ENCODE data around the gene HLA-E. TPM values are rescaled to one million over a fixed set of nuclear protein-coding genes. Genes with fewer than 3 reads are reported as not detected.
"Not testable (repeated sequence)": the region's sequence is repeated elsewhere in the genome, so short reads cannot be mapped to it uniquely, and the experiment has no call there.

The HLA-E gene
- total RNA-seq, 1 donor from 2014 or later, result 89.9 TPM

DNA sequence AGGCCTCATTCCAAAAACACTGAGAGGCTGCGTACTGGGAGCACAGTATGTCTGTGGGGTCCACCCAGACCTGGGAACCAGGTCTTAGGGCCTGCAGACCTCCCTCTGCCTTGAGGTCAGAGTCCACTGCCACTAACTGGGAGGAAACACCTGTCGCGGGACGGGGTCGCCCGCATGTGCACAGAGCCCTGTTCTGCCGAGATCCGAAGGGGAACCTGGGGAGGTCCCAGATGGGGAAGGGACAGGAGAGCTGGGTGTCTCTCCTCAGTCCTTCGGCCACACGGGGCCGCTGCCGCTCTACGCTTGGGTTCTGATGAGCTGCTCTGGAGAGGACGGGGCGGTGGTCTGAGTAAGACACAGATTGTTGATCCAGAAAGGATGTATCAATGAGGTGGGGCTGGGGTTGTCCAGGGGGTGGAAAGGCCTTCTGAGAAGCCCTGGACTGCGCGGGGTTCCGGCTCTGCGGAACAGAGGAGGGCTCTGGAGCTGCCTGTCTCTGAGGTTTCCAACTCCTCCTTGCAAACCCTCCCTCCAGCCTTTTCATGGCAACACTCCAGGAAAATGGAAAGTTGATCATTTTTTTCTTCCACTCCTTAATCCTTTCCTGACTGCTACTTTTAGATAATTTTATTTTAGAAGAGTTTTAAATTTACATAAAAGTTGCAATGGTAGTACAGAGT is 7.2 kb upstream of the HLA-E start:
- not testable (repeated sequence) for H3K27ac Mint-ChIP-seq (ENCODE audit: unreplicated experiment); H3K4me1 Mint-ChIP-seq (ENCODE audit: low read depth); H3K9me3 Mint-ChIP-seq (ENCODE audit: low read depth); H3K36me3 Mint-ChIP-seq (ENCODE audit: low read depth); DNase-seq (ENCODE audit: low spot score)
- TF ChIP-seq, protein P1, sequence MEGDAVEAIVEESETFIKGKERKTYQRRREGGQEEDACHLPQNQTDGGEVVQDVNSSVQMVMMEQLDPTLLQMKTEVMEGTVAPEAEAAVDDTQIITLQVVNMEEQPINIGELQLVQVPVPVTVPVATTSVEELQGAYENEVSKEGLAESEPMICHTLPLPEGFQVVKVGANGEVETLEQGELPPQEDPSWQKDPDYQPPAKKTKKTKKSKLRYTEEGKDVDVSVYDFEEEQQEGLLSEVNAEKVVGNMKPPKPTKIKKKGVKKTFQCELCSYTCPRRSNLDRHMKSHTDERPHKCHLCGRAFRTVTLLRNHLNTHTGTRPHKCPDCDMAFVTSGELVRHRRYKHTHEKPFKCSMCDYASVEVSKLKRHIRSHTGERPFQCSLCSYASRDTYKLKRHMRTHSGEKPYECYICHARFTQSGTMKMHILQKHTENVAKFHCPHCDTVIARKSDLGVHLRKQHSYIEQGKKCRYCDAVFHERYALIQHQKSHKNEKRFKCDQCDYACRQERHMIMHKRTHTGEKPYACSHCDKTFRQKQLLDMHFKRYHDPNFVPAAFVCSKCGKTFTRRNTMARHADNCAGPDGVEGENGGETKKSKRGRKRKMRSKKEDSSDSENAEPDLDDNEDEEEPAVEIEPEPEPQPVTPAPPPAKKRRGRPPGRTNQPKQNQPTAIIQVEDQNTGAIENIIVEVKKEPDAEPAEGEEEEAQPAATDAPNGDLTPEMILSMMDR (IDR thresholded peaks at IDR 0.05), result peak; percentile 89
- H3K4me3 Mint-ChIP-seq (ENCODE audit: unreplicated experiment), result peak overlapping the region; percentile 75
- peaks cover 50% of the 10 kb centered on the region for H3K27me3 Mint-ChIP-seq (ENCODE audit: low read depth)

DNA sequence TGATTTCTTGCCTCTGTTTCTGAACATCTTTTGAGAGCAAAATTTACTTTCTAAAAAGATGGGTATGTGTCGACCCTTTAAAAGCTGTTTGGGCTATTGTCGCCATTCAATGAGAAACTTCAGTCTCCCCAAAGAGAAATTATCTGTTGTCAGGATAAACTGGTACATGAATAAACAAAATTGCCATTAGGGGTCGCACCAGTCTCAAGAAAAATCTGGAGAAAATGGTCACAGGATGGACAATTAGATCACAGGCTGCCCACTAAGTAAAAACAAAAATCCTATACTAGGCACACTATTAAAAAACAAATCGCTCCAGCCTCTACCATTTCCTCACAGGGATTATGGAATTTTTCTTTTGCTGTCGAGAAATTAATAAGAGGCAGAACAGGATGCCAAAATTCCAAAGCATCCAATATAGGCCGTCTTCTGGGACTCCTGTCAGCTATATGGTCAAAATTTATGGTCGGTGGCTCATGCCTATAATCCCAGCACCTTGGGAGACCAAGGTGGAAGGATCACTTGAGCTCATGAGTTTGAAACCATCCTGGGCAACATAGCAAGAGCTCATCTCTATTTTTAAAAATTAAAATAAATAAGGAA is 5.5 kb upstream of the HLA-E start:
- H3K4me3 Mint-ChIP-seq (ENCODE audit: unreplicated experiment), result no peak overlapping the region
- no peak overlapping the region for H3K27ac Mint-ChIP-seq (ENCODE audit: unreplicated experiment)
- no peaks in the 10 kb centered on the region for H3K9me3 Mint-ChIP-seq (ENCODE audit: low read depth)
- TF ChIP-seq, protein P1 (IDR thresholded peaks at IDR 0.05), result peak; percentile 85
- no peak for DNase-seq (ENCODE audit: low spot score)
- H3K4me1 Mint-ChIP-seq (ENCODE audit: low read depth), result peaks cover 6% of the 10 kb centered on the region
- H3K27me3 Mint-ChIP-seq (ENCODE audit: low read depth), result peaks cover 34% of the 10 kb centered on the region
- H3K36me3 Mint-ChIP-seq (ENCODE audit: low read depth), result no peaks in the 10 kb centered on the region

DNA sequence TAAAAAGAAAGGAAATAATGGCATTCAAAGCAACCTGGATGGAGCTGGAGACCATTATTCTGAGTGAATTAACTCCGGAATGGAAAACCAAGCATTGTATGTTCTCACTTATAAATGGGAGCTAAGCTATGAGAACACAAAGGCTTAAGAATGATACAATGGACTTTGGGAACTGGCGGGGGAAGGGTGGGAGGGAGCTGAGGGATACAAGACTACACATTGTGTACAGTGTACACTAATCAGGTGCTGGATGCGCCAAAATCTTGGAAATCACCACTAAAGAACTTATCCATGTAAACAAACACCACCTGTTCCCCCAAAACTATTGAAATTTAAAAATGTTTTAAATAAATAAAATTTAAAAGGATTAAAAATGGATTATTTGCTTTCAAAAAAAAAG is 4.1 kb upstream of the HLA-E start:
- TF ChIP-seq, protein P1 (IDR thresholded peaks at IDR 0.05), result no peak
- peaks cover 24% of the 10 kb centered on the region for H3K27me3 Mint-ChIP-seq (ENCODE audit: low read depth)
- H3K4me3 Mint-ChIP-seq (ENCODE audit: unreplicated experiment), result no peak overlapping the region
- no peak for DNase-seq (ENCODE audit: low spot score)
- H3K4me1 Mint-ChIP-seq (ENCODE audit: low read depth), result peaks cover 13% of the 10 kb centered on the region
- H3K9me3 Mint-ChIP-seq (ENCODE audit: low read depth), result no peaks in the 10 kb centered on the region
- H3K36me3 Mint-ChIP-seq (ENCODE audit: low read depth), result peaks cover 4% of the 10 kb centered on the region
- no peak overlapping the region for H3K27ac Mint-ChIP-seq (ENCODE audit: unreplicated experiment)

DNA sequence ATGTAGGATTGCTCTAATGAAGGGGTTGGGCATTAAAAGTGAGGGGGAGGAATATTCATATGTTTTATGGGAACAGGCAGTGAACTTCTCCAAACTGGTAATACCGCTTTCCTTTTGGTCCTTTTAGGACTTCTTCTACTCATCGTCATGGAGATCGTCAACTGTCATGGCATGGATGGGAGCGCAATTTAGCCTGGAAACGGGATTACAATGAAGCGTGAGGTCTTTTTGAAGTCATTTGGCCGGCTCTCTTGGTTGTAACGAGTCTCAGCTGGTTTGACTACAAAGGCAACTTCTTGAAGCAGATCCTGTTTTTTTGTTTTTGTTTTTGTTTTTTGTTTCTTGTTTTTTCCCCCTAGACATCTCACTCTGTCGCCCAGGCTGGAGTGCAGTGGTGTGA is 1.4 kb upstream of the HLA-E start:
- H3K9me3 Mint-ChIP-seq (ENCODE audit: low read depth), result no peaks in the 10 kb centered on the region
- no peak overlapping the region for H3K4me3 Mint-ChIP-seq (ENCODE audit: unreplicated experiment)
- peaks cover 15% of the 10 kb centered on the region for H3K36me3 Mint-ChIP-seq (ENCODE audit: low read depth)
- no peak overlapping the region for H3K27ac Mint-ChIP-seq (ENCODE audit: unreplicated experiment)
- no peak for DNase-seq (ENCODE audit: low spot score)
- H3K27me3 Mint-ChIP-seq (ENCODE audit: low read depth), result peaks cover 6% of the 10 kb centered on the region
- H3K4me1 Mint-ChIP-seq (ENCODE audit: low read depth), result peaks cover 15% of the 10 kb centered on the region
- TF ChIP-seq, protein P1 (IDR thresholded peaks at IDR 0.05), result no peak

DNA sequence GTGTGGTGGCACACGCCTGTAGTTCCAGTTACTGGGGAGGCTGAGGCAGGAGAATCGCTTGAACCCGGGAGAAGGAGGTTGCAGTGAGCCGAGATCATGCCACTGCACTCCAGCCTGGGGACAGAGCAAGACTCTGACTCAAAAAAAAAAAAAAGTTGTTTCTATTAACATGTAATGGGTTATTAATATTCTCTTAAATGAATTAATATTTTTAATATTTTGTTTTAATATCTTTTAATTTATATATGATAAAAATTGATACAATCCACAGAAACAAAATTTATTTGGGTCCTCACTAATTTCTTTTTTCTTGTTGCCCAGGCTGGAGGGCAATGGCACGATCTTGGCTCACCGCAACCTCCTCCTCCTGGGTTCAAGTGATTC is 620 bp upstream of the HLA-E start:
- Mint-ChIP-seq H3K4me3 (ENCODE audit: unreplicated experiment) (peak overlapping the region; percentile 89), H3K27ac (ENCODE audit: unreplicated experiment) (peak overlapping the region; percentile 97), H3K36me3 (ENCODE audit: low read depth) (peaks cover 15% of the 10 kb centered on the region), H3K4me1 (ENCODE audit: low read depth) (peaks cover 15% of the 10 kb centered on the region)
- H3K27me3 Mint-ChIP-seq (ENCODE audit: low read depth); DNase-seq (ENCODE audit: low spot score); H3K9me3 Mint-ChIP-seq (ENCODE audit: low read depth): not testable (repeated sequence)

Measured in chondrocyte (in vitro differentiated cells).